Middle frontal gyrus (tissue), 1 donor: ENCODE measurements around the gene PAAF1.

Experiments used
- DNase-seq: peaks from one replicate; pipeline ENCODE4 v3.0.0-alpha.2; 2015; ENCODE audit warnings: low spot score; ENCODE audit errors: extremely low spot score

The PAAF1 gene

GRCh38 chr11:73944901-73945300, 68.1 kb downstream of the PAAF1 start:
- DNase-seq = no peak

- no peak for DNase-seq
These were observed 68.6 kb downstream of the PAAF1 start for GRCh38 chr11:73945396-73945795.

- no peak for DNase-seq
These were observed 70.1 kb downstream of the PAAF1 start for GRCh38 chr11:73946798-73947458.

- no peak for DNase-seq
These were observed 72.4 kb downstream of the PAAF1 start for GRCh38 chr11:73949246-73949645.

GRCh38 chr11:73949912-73950311, 73.1 kb downstream of the PAAF1 start:
- DNase-seq = no peak

GRCh38 chr11:73950869-73951710, 74.3 kb downstream of the PAAF1 start, which contains the start of gene DNAJB13:
Gene DNAJB13, plus strand, starts transcription at chr11:73951026. Its CDS starts 44 bp downstream, at chr11:73951070.
- DNase-seq = no peak

- DNase-seq = no peak
These were observed 75.0 kb downstream of the PAAF1 start for GRCh38 chr11:73951797-73952196.

- DNase-seq = no peak
These were observed 80.3 kb downstream of the PAAF1 start for GRCh38 chr11:73956876-73957653.

- no peak for DNase-seq
These were observed 81.0 kb downstream of the PAAF1 start for GRCh38 chr11:73957654-73958361.

- DNase-seq = no peak
These were observed 81.8 kb downstream of the PAAF1 start for GRCh38 chr11:73958521-73959141.

- DNase-seq = no peak
These were observed 84.5 kb downstream of the PAAF1 start for GRCh38 chr11:73961321-73961720.

GRCh38 chr11:73962101-73962705, 85.4 kb downstream of the PAAF1 start:
- no peak for DNase-seq

- no peak for DNase-seq
These were observed 87.1 kb downstream of the PAAF1 start for GRCh38 chr11:73963861-73964260.

GRCh38 chr11:73965076-73965763, 88.4 kb downstream of the PAAF1 start:
- DNase-seq = no peak

GRCh38 chr11:73965764-73966121, 88.9 kb downstream of the PAAF1 start:
- no peak for DNase-seq

GRCh38 chr11:73968356-73968966, 91.7 kb downstream of the PAAF1 start:
- no peak for DNase-seq

GRCh38 chr11:73969091-73969490, 92.3 kb downstream of the PAAF1 start:
- DNase-seq = no peak

- no peak for DNase-seq
These were observed 93.4 kb downstream of the PAAF1 start for GRCh38 chr11:73969991-73970800.
